ENCODE results near the gene YTHDC2.

The YTHDC2 gene

DNA sequence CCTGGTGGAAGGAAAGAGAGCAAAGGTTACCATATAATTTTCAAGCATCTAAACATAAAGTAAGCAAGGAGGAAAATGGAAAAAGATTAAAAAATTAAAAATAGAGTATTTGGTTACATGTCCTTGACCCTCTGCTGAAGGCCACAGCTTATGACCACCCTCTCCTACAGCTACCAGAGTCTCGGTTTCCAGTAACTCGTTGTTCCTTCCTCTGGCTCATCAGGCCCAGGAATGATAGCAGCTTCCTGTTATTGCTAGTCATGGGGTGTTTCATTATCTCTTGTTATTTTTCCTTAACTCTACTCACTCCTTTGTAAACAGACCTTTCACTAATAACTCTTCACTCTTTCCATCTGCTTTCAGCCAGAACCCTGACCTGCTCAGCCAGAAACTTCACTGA is 102.2 kb downstream of the YTHDC2 start:
- Mint-ChIP-seq H3K27ac (no peak overlapping the region), H3K4me3 (no peak overlapping the region), H3K4me1 (peaks cover 5% of the 10 kb centered on the region), H3K9me3 (peaks cover 13% of the 10 kb centered on the region), H3K27me3 (ENCODE audit: low read depth, poor library complexity) (peaks cover 11% of the 10 kb centered on the region), H3K36me3 (ENCODE audit: low read depth) (no peaks in the 10 kb centered on the region)
- TF ChIP-seq, protein P1, sequence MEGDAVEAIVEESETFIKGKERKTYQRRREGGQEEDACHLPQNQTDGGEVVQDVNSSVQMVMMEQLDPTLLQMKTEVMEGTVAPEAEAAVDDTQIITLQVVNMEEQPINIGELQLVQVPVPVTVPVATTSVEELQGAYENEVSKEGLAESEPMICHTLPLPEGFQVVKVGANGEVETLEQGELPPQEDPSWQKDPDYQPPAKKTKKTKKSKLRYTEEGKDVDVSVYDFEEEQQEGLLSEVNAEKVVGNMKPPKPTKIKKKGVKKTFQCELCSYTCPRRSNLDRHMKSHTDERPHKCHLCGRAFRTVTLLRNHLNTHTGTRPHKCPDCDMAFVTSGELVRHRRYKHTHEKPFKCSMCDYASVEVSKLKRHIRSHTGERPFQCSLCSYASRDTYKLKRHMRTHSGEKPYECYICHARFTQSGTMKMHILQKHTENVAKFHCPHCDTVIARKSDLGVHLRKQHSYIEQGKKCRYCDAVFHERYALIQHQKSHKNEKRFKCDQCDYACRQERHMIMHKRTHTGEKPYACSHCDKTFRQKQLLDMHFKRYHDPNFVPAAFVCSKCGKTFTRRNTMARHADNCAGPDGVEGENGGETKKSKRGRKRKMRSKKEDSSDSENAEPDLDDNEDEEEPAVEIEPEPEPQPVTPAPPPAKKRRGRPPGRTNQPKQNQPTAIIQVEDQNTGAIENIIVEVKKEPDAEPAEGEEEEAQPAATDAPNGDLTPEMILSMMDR (IDR thresholded peaks at IDR 0.05), result no peak
- DNase-seq, result no peak

DNA sequence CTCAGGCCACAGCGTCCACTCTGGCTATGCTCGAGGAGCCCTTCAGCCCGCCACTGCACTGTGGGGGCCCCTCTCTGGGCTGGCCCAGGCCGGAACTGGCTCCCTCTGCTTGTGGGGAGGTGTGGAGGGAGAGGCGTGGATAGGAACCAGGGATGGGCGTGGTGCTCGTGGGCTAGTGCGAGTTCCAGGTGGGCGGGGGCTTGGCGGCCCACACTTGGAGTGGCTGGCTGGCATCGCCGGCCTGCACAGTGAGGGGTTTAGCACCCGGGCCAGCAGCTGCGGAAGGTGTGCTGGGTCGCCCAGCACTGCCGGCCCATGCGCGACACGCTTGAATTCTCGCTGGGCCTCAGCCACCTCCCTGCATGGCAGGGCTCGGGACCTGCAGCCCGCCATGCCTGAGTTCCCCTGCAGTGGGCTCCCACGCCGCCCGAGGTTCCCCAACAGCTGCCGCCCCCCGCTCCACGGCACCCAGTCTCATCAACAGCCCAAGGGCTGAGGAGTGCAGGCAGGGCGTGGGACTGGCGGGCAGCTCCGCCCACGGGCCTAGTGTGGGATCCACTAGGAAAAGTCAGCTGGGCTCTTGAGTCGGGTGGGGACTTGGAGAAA is 103.8 kb downstream of the YTHDC2 start:
- peaks cover 13% of the 10 kb centered on the region for H3K9me3 Mint-ChIP-seq
- H3K4me1 Mint-ChIP-seq, result peaks cover 5% of the 10 kb centered on the region
- H3K27ac Mint-ChIP-seq, result no peak overlapping the region
- H3K27me3 Mint-ChIP-seq (ENCODE audit: low read depth, poor library complexity), result peaks cover 9% of the 10 kb centered on the region
- TF ChIP-seq, protein P1 (IDR thresholded peaks at IDR 0.05), result no peak
- H3K4me3 Mint-ChIP-seq, result no peak overlapping the region
- no peak for DNase-seq
- no peaks in the 10 kb centered on the region for H3K36me3 Mint-ChIP-seq (ENCODE audit: low read depth)

DNA sequence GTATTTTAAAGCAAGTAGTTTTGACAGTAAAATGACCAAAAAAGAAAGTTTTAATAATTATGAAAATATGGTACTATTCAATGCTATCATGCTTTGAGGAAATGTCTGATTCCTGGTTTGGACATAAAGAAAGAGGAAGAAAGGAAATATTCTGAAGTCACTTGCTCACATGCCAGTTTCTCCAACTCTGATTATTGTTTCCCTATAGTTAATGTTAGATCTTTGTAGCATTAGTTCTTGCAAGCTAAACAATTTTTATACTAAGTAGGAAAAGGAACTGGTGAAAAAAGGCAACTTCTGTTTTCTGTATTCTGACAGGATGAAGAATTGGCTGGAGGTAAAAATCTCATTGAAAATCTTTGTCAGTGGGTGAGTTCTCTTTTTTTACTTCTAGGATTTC is 119.5 kb downstream of the YTHDC2 start:
- Mint-ChIP-seq H3K9me3 (no peaks in the 10 kb centered on the region), H3K27me3 (ENCODE audit: low read depth, poor library complexity) (peaks cover 4% of the 10 kb centered on the region), H3K4me1 (no peaks in the 10 kb centered on the region), H3K4me3 (no peak overlapping the region), H3K36me3 (ENCODE audit: low read depth) (no peaks in the 10 kb centered on the region), H3K27ac (no peak overlapping the region)
- TF ChIP-seq, protein P1 (IDR thresholded peaks at IDR 0.05), result no peak
- DNase-seq, result no peak

GRCh38 chr5:113634957-113635356 is 121.5 kb downstream of the YTHDC2 start:
- TF ChIP-seq, protein P1 (IDR thresholded peaks at IDR 0.05), result no peak
- H3K4me3 Mint-ChIP-seq, result no peak overlapping the region
- DNase-seq, result no peak
- H3K36me3 Mint-ChIP-seq (ENCODE audit: low read depth), result no peaks in the 10 kb centered on the region
- no peaks in the 10 kb centered on the region for H3K27me3 Mint-ChIP-seq (ENCODE audit: low read depth, poor library complexity)
- H3K4me1 Mint-ChIP-seq, result no peaks in the 10 kb centered on the region
- H3K9me3 Mint-ChIP-seq, result peaks cover 14% of the 10 kb centered on the region
- H3K27ac Mint-ChIP-seq, result no peak overlapping the region

DNA sequence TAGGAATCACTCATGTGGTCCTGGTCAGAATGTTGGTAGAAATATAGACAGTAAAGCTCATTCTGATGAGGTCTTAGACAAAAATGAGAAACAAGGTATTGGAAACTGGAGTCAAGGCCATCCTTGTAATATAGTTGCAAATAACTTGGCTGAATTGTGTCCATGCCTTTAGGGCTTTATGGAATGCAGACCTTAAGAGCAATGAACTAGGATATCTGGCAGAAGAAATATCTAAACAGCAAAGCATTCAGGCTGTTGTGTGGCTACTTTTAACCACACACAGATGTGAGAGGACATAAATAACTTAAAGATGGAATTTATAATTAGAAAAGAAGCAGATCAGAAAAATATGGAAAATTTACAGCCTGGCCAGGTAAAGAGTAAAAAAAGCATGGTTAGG is 128.2 kb downstream of the YTHDC2 start:
- Mint-ChIP-seq H3K9me3 (peaks cover 21% of the 10 kb centered on the region), H3K4me1 (no peaks in the 10 kb centered on the region), H3K27ac (no peak overlapping the region), H3K4me3 (no peak overlapping the region), H3K36me3 (ENCODE audit: low read depth) (no peaks in the 10 kb centered on the region), H3K27me3 (ENCODE audit: low read depth, poor library complexity) (peaks cover 5% of the 10 kb centered on the region)
- DNase-seq, result no peak
- TF ChIP-seq, protein P1 (IDR thresholded peaks at IDR 0.05), result no peak

All from nephron progenitor cell (in vitro differentiated cells).